Body of pancreas (tissue), 4 donors: Measurements from ENCODE around the gene PA2G4.

Experiments used
- CTCF ChIP-seq, 7 experiments: fragments of 450-650 bp in 4 of 7; fragments of 200-600 bp in 3 of 7; sonication (generic) in 3 of 7; IDR thresholded peaks; one replicate each; pipeline ENCODE4 v1.5.1; 2016 to 2019; ENCODE audit warnings: antibody characterized with exemption in 7 of 7
- POLR2A ChIP-seq, 3 donors: fragments of 450-650 bp; IDR thresholded peaks; one replicate each; pipeline ENCODE4 v1.6.1; 2016; ENCODE audit warnings: antibody characterized with exemption in 3 of 3, mild to moderate bottlenecking in 2 of 3

- TF ChIP-seq CTCF (IDR thresholded peaks at IDR 0.05) (no peak), POLR2A (IDR thresholded peaks at IDR 0.05) (no peak)
Observed at GRCh38 chr12:56160193-56160763, 55.9 kb downstream of the PA2G4 start.
